Measurements from ENCODE around the gene SMAD7. TPM values are rescaled to one million over a fixed set of nuclear protein-coding genes. Genes with fewer than 3 reads are reported as not detected.

SMAD7 gene
- total RNA-seq, 4 donors from 2014 or later = 19.4 to 77.6 (median 30.0) TPM

GRCh38 chr18:48904091-48904490 lies 46.7 kb downstream of the SMAD7 start:
- no peak for TF ChIP-seq CTCF (IDR thresholded peaks at IDR 0.05; ENCODE audit: low read depth)

- no peak for TF ChIP-seq CTCF (IDR thresholded peaks at IDR 0.05; ENCODE audit: low read depth)
Measured at GRCh38 chr18:48902856-48903601, 47.7 kb downstream of the SMAD7 start.

DNA sequence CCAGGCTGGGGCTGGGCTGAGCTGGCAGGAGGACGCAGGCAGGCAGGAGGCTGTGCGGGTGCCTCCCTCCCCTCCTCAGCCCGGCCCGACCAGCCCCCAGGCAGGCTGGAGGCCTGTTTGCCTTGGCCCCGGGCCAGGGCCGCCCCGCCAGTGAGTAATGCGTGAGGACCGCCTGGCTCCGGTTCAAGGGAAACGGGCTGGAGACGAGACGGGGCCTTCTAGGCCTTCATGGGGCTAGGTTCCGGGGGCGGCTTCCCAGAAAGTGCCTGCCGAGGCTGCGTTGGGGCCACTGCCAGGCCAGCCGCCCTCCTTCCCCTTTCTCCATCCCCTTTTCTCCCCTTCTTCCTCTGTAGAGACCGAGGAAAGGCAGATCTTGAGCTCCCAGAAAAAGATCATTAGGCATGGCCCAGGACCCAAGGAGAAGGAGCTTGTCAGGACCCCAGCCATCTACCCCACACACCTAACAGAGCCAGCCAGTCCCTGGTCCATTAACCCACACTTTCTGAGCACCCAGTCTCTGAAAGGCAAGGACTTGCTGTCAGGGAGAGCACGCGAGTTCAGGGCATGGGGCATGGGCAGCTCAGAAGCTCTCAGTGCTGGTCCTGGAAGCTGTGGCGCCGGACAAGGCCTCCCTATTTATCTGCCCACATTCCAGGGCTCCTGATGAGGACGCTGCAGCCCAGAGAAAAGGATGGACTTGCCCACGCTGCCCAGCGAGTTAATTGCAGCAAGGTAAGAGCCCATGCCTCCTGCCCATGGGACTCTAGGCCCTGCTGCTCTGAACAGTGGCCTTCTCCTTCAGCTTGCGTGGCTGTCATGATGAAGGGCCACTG lies 48.5 kb downstream of the SMAD7 start:
- TF ChIP-seq CTCF (IDR thresholded peaks at IDR 0.05; ENCODE audit: low read depth) = no peak

DNA sequence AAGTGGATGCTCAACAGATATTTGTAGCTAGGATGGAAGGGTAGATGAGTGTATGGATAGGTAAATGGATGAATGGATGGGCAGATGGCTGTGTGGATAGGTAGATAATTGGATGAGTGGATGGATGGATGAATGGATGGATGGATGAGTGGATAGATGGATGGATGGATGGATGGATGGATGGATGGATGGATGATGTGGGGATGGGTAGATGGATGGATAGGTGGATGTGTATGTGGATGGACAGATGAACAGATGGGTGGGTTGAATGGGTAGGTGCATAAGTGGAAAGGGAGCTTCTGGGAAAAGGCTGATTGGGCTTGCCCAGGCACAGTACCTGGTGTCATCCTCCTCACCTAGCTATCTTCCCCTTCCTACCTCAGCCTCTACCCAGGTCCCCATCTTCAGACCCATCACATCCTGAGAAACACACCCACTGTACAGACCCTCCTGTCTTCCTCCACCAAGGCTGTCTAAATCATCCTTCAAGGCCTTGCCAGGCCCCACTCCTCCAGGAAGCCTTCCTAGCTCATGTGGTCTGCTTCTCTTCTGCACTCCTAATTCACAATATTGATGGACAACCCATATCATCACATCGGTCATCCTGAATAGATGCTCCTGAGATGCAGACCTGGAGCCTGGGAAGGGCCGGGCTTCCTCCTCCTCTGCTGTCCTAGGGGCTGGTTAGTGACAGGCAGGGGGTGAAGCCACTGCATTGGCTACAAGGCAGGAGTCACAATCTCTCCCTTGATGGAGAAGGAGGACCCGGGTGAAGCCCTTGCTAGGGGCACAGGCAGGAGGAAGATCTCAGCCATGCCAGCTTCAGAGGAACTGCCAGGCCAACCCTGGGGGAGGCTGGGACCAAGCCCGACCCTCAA lies 49.4 kb downstream of the SMAD7 start:
- no peak for TF ChIP-seq CTCF (IDR thresholded peaks at IDR 0.05; ENCODE audit: low read depth)

DNA sequence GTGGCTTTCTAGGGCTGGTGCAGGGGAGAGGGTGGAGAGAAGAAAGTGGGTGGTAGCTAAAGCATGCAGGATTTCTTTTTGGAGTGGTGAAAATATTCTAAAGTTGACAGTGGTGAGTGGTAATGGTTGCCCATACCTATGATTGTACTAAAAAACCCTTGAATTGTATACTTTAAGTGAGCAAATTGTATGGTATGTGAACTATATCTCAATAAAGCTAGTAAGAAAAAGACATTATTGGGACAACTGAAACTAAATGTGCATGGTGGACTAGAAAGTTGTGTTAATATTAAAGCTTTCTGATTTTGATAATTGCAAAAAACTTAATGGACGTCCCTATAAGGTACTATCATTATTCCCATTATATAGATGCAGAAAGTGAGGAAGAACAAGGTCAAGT lies 50.3 kb downstream of the SMAD7 start:
- no peak for TF ChIP-seq CTCF (IDR thresholded peaks at IDR 0.05; ENCODE audit: low read depth)

- TF ChIP-seq CTCF (IDR thresholded peaks at IDR 0.05; ENCODE audit: low read depth) = no peak
Measured at GRCh38 chr18:48899558-48900174, 51.1 kb downstream of the SMAD7 start.

All from subcutaneous adipose tissue (tissue), 4 donors.